GM18498 (cell line): ENCODE results near the gene CACNA1C.
"Not testable (repeated sequence)": the region's sequence is repeated elsewhere in the genome, so short reads cannot be mapped to it uniquely, and the experiment has no call there.

Source experiments
- ATAC-seq: cut with Tn5 transposase; IDR thresholded peaks from one replicate; pipeline ENCODE4 v1.9.1; 2021; ENCODE audit warnings: mild to moderate bottlenecking, moderate library complexity; ENCODE audit not compliant: unreplicated experiment

Gene CACNA1C

DNA sequence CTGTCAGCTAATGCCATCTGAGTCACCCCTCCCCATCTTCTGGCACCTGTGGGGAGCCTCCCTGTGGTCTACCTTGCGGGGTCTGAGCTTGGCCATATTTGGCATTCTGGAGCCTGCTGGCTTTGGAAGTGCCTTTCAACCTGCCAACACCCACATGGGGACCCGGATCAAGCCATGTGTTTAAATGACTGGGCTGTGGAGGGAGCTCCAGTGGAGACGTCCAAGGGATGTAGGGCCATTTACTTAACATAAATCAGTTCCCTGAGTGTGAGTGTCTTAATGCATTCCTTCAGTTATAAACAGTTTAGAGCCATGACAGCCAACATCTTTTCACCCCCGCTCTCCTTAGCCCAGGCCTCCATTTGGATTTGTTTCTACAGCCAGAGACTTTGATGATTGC, 22.0 kb downstream of the CACNA1C start:
- ATAC-seq: no peak

DNA sequence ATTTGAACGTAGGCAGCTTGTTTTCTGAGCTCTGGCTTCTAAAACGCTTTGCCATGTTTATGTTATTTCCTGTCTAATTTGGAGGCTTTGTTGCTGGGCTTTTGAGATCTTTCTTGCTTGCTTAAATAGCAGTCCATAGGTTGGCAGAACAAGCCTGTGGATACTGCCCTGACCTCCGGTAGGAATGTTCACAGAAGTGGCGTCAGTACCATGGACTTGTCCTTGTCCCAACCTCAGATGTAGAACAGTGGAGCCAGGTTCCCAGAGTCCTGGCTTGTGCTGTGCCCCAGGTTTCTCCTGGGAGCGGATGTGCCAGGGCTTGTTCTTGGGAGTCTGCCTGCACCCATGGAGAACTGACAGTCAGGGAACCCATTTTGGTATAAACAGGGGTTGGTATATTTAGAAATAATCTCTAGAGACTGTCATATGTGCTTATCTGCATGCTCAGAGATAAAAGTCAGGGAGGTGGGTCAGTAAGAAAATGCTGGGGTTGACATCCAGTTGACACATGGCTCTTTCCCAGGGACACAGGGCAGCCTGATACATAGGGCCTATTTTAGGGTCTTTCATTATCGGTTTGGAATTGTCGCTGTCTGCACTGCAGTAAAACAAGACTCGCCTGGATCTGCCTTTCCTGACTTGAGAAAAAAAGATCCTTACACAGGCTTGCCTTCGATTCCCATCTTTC, 22.9 kb downstream of the CACNA1C start:
- ATAC-seq: no peak

DNA sequence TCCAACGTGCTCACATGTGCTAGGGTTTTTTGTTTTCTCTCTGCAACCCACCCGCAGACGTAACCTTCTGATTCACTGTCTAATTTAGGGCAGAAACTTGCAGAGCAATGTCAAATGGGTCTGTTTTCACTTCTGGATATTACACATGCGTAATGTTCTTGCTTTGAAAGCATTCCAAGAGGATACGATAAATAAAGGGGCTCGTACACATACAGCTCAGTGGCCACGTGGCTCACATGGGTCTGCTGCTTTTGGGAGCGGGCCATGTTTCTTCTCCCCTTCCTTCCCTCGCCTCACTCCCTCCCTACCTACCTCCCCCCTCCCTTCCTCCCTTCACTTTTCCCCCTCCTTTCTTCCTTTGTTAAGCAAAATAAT, 23.4 kb downstream of the CACNA1C start:
- no peak for ATAC-seq

DNA sequence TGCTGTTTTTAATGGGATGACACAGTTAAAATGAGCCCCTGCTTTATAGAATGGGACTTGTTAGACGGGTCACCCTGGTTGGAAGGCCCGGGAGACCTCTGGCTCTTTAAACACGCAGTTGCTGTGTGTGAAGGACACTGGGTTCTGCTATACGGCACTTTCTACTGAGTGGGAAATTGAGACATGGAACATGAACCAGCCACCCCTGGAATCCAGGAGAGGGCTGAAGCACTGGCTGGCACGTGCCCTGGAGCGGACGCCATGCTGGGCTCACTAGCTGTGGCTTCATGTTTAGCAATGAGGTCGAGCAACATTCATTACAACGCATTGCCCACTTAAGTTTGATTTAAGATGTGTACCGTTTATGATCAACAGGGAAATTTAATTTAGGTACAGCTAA, 23.9 kb downstream of the CACNA1C start:
- ATAC-seq: no peak

DNA sequence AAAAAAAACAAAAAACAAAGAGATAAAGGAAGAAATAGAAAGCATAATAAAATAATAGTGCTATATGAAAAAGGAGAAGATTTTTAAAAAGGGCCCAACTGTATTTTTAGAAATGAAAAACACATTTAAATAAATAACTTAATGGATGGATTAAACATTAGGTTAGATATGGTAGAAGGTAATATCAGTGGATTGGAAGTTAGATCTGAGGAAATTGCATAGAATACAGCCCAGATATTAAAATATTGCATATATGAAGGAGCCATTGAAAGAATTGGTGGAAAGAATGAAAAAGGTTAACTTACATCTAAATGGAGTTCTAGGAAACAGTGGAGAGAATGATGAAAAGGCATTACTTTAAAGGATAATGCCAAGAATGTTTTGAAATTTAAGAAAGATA, 27.8 kb downstream of the CACNA1C start:
- no peak for ATAC-seq

DNA sequence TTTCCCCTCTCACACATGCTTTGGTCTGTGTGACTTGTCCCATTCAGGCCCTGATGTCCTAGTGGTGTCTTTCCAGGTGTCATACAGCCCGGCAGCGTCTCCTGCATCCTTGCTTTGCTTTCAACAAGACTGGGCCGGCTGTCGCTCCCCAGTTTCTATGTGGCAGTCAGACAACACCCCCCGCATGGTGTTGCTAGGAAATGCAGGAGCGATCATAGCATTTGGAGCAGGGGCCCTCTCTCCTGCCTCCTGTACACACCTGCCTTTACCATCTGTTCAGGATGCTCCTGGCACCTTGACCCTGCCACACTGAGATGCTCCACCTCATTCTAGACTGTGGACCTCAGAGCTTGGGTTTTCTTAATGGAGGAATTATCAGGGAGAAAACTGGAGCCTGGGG, 29.5 kb downstream of the CACNA1C start:
- no peak for ATAC-seq

DNA sequence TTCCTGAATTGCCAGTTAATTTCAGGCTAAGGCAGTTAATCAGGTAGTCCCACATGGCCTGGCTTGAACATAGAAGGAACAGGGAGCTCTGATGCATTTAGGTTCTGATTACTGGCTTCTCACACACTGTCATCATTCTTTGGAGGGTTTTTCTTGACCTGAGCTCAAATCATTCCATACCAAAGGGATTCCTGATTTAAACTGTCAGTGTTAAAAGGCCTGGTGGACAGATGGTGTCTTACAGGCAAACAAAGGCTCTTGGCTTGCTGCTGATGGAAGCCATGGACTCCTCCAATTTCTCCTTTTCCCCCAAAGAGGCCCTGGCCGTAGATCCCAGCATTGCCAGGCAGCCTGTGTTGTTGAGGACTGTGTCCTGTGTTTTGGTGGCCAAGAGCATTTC, 30.2 kb downstream of the CACNA1C start:
- ATAC-seq: no peak

DNA sequence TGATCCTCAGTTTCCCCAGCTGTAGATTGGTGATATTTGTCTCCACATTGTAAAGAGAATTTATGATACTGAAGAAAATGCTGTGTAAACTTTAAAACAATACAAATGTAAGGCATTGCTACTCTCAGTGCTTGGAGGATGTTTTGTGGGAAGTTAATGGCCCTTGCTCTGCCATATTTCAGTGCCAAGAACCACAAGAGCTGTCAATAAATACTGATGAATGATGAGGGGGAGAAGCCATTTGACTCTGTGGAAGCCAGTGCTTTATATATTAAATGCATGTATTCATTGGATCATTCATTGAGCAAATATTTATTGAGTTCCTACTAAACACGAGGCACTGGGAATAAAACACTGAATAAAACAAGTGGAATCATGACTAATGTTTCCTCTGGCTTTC, 30.8 kb downstream of the CACNA1C start:
- no peak for ATAC-seq

DNA sequence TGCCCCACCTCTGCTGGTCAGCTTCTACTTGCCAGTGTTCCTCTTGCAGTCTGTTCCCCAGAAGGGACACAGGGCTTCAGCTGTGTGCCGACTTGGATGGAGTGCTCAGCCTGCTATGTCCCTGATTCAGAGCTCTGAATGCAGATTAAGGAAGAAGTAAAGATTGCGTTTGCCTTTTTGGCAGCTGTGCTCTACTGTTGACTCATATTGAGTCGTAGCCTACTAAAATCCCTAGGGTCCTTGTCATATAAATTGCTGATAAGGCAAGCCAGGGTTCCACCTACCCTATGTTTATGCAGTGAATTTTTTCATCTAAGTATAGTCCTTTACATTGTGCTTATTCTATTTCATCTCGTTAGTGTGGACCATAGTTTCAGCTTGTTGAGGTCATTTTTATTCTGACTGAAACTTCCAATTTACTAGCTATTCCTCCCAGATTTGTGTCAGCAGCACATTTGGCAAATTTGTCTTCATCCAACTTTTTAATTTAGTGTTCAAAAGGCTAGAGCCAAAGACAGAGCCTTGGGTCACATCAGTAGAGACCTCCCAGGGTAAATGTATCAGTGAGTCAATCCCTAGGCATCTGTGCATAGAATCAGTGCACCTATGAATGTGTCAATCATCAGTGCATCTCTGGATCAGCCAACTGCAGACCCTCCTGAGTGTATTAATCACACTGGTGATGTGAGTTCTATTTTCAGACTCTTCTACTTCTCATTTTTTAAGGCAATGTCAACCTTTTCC, 31.9 kb downstream of the CACNA1C start:
- no peak for ATAC-seq

DNA sequence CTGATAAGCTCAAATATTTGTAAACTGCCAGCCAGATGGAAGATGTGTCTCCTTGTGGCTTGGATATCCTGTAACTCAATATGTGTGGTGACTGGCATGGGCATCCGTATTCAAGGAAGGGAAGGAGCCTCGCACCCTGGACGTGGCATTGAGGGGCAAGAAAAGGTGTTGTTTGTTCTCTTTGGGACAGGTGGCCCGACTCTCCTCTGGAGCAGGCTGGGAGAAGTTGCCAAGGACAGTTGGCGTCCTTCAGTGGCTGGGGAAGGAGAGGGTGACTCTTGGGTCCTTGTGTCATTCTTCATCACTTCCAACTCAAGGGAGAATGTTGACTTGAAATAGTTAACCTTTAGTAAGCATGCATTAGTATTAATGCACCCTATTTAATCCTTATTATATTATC, 39.6 kb downstream of the CACNA1C start:
- no peak for ATAC-seq

DNA sequence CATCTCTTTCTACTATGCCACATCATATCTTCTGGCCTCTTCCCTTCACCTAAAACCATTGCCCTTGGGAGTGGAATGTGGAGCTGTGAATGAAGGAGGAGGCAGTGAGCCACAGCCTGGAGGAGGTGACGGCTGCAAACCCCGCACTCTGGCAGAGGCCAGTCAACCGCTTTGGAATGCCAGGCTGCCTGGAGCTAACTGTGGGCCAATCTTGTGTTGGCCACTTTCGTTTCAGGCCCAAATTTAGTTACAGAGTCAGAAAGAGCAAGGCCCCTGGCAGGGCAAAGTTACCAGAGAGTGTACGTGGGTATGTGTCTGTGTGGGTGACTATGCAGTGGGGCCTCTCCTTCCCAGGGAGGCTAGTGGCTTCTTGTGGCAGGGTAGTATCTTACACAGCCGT, 40.1 kb downstream of the CACNA1C start:
- no peak for ATAC-seq

DNA sequence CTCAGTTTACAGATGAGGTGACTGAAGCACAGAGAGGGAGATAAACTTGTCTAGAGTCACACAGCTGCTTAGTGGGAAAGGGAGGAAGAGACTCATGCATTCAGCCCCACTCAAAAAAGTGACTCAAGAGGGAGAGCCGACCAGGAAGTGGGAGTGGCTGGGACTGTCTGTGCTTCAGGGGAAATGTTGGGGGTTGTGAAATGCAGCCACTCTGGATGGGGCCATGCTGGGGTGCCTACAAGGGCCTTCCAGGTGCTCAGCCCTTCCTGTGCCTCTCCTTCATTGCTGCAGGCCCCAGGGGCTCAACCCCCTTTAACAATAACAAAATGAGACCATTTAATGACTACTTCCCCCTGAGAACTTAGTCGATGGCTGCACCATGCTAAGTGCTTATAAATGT, 41.8 kb downstream of the CACNA1C start:
- ATAC-seq: no peak

DNA sequence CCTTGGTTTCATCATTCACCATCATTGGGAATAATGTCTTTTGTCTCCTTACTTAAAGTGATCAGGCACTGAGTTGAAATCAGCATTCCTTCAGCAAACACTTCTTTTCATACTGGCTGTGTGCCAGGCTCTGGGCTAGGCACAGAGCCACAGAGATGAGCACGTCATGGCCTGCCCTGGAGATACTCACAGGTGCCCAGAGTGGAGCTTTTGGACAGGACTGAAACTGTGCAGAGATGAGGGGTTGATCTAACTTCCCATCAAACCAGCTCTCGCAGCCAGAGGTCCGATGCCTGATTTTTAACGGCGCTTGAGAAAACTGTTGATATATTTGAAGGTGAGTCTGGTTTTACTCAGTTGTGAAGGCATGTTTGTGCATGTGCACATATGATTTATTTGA, 43.1 kb downstream of the CACNA1C start:
- no peak for ATAC-seq

DNA sequence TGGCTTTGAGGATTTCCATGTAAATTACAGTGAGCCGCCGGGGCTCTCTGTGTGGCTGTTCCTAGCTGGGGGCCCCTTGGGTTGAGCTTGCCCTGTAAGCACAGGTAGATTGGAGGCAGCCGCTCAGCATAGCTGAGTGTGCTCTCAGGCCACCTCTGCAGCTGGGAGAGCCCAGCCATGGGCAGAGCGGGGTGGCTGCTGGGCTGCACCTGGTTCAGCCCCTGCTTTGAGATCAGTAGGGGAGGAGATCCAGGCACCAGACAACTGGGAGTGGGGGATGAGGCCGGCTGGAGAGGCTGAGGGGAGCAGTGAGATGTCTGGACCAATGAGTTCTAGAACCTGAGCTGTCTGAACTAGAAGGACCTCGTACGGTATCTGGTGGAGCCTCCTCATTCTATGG, 44.8 kb downstream of the CACNA1C start:
- no peak for ATAC-seq

DNA sequence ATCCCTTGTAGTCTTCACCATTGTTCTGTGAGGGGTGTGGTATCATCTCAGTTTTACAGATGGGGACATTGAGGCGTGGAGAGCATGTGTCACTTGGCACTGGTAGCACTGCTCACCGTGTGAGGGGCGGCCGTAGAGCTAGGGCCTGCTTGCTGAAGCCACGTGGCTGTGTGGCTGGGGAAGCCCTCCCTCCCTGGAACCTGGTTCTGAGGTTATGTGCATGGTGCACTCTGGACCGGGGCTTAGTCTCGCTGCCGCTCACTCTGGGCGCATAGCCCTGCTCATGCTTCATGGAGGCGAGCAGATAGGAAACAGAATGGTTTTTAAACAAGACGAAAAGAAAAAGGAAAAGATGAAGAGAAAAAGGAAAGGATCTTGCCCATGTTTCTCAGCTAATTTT, 46.1 kb downstream of the CACNA1C start:
- no peak for ATAC-seq

DNA sequence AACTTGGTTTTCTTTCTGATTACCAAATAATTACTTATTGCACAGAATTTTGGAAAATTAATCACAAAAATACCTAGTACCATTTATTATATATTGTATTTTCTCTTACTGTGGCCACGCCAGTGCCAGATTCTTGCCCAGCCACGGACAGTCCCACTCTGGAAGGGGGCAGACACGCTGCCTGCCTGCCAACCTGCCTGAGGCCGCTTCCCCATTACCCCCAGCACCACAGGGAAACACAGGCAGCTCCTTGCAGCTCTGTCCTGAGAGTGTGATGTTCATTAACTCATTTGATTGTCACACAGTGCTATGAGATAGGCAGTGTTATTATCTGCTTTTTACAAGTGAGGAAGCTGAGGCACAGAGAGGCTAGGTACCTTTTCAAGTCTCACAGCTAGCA, 46.8 kb downstream of the CACNA1C start:
- ATAC-seq: no peak

DNA sequence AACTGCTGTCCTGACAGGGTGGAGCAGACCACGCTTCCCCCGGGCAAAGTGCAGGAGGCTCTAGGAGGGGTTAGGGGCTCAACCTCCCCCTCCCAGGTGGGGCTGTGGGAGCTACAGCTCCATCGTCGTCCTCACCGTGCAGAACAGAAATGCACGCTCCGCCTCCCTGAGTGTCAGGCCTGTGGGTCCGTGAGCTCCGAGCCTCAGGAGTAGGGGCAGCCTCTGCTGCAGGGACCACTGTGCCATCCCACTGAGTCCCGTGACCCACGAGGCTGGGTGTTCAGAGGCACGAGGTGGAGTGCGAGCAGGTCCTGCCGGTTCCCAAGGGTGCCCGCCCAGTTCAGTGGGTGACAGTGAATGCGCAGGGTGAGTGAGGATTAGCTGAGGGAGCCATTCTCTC, 48.6 kb downstream of the CACNA1C start:
- no peak for ATAC-seq

DNA sequence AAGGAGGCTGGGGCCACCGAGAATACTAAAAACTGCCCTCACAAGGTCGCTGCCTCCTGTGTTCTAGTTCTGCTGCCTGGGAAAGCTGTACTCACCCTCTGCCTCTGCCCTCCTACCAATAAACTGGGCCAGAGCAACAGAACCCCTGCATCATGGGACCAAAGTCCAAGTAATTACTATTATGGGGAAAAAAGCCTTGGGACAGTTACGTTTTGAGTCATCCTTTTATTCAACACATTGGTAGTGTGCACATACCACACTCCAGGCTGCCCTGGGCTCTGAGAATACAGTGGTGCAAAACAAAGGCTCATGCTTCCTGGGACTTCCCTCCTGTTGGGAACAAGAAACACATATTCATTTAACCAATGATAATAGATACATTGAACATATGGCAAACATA, 49.0 kb downstream of the CACNA1C start:
- no peak for ATAC-seq

DNA sequence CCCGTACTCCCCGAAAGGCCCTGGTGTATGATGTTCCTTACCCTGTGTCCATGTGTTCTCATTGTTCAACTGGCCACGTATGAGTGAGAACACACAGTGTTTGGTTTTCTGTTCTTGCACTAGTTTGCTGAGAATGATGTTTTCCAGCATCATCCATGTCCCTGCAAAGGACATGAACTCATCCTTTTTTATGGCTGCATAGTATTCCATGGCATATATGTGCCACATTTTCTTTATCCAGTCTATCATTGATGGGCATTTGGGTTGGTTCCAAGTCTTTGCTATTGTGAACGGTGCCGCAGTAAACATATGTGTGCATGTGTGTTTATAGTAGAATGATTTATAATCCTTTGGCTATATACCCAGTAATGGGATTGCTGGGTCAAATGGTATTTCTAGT, 49.9 kb downstream of the CACNA1C start:
- not testable (repeated sequence) for ATAC-seq

DNA sequence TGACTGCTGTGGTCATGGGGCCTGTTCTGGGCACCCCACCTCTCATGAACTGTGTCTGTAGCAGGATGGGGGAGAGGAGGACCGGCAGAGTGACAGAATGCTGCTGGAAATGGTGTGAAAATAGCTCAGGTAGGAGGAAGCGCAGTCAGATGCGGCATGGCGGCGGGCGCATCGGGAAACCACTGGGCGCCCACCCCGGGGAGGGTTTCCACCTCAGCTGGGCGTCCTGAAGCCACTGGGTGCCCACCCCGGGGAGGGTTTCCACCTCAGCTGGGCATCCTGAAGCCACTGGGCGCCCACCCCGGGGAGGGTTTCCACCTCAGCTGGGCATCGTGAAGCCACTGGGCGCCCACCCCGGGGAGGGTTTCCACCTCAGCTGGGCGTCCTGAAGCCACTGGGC, 52.6 kb downstream of the CACNA1C start:
- not testable (repeated sequence) for ATAC-seq

DNA sequence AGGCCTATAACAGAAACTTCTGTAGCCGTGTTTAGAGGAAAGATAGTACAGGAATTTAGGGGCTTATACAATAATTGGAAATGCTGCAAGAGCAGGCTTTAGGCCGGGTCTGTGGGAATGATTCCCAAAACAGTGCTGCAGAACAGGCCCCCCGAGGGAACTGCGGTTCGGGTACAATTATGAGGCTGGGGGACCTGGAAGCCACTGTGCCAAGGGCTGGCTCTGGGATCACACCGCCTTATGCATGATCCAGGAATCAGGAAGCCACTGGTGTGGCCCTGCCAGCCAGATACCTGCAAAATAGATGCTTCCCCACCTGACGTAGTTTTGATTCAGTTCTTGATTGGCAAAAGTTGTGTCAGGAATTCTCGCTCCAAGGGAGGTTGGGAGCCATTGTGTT, 55.4 kb downstream of the CACNA1C start:
- ATAC-seq: no peak

DNA sequence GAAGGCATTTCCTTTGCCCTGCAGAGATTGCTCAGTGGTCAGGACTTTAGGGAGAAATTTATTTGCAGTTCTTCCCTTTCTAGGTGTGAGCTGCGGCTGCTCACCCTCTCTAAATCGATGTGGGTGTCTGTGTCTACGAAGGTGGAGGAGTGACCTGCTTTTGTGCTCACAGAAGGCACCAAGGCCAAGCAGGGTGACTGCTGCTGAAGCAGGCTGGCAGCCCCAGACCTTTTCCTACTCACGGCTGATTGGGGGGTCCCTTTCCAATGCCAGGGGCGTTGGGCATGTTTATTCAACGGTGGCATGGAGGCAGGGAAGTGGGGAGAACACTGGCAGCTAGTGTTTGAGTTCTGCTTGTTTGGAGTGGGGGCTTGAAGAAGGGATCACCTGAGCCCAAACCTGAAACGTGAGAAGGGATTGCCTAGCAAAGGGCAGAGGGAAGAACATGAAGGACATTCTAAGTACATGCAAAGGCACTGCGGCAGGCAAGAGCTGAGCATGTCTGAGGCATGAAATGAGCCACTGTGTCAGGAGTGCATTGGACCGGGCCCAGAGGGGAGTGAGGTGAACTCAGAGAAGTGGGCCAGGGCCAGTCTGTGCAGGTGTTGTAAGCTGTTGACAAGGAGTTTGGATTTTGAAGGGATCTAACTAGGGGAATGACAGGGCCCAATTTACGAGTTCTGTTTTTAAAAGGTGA, 56.3 kb downstream of the CACNA1C start:
- ATAC-seq: no peak
